CD4-positive, alpha-beta T cell treated with Interleukin-6 for 4 hours (primary cell): ENCODE measurements around the gene ADAMTS2.
"Not testable (repeated sequence)": the region's sequence is repeated elsewhere in the genome, so short reads cannot be mapped to it uniquely, and the experiment has no call there.

Source experiments
- DNase-seq: peaks from one replicate; pipeline ENCODE4 v3.0.0-alpha.2; 2020; ENCODE audit warnings: mixed read lengths

The ADAMTS2 gene

GRCh38 chr5:179228341-179229121, 116.7 kb downstream of the ADAMTS2 start:
- no peak for DNase-seq

- DNase-seq: no peak
Measured at GRCh38 chr5:179227580-179228311, 117.5 kb downstream of the ADAMTS2 start.

GRCh38 chr5:179227229-179227579, 118.1 kb downstream of the ADAMTS2 start:
- no peak for DNase-seq

- no peak for DNase-seq
Measured at GRCh38 chr5:179226696-179227095, 118.6 kb downstream of the ADAMTS2 start.

- DNase-seq: no peak
Measured at GRCh38 chr5:179225387-179225786, 119.9 kb downstream of the ADAMTS2 start.

- no peak for DNase-seq
Measured at GRCh38 chr5:179224741-179225140, 120.5 kb downstream of the ADAMTS2 start.

GRCh38 chr5:179223961-179224360, 121.3 kb downstream of the ADAMTS2 start:
- no peak for DNase-seq

- no peak for DNase-seq
Measured at GRCh38 chr5:179223528-179223927, 121.7 kb downstream of the ADAMTS2 start.

GRCh38 chr5:179222246-179223017, 122.8 kb downstream of the ADAMTS2 start:
- no peak for DNase-seq

GRCh38 chr5:179221877-179222220, 123.4 kb downstream of the ADAMTS2 start:
- DNase-seq: no peak

GRCh38 chr5:179221196-179221876, 123.9 kb downstream of the ADAMTS2 start:
- no peak for DNase-seq

- no peak for DNase-seq
Measured at GRCh38 chr5:179220716-179221115, 124.5 kb downstream of the ADAMTS2 start.

- no peak for DNase-seq
Measured at GRCh38 chr5:179219661-179220620, 125.3 kb downstream of the ADAMTS2 start.

GRCh38 chr5:179218943-179219330, 126.3 kb downstream of the ADAMTS2 start:
- no peak for DNase-seq

GRCh38 chr5:179217956-179218942, 127.0 kb downstream of the ADAMTS2 start:
- no peak for DNase-seq

- DNase-seq: no peak
Measured at GRCh38 chr5:179217356-179217755, 127.9 kb downstream of the ADAMTS2 start.

- DNase-seq: not testable (repeated sequence)
Measured at GRCh38 chr5:179216381-179216780, 128.9 kb downstream of the ADAMTS2 start.

- no peak for DNase-seq
Measured at GRCh38 chr5:179215576-179215975, 129.7 kb downstream of the ADAMTS2 start.

GRCh38 chr5:179214678-179215077, 130.6 kb downstream of the ADAMTS2 start:
- DNase-seq: no peak

- no peak for DNase-seq
Measured at GRCh38 chr5:179212870-179213269, 132.4 kb downstream of the ADAMTS2 start.

GRCh38 chr5:179211631-179212030, 133.6 kb downstream of the ADAMTS2 start:
- DNase-seq: no peak
